ENCODE measurements around the gene FGD3. TPM values are rescaled to one million over a fixed set of nuclear protein-coding genes. Genes with fewer than 3 reads are reported as not detected.

Gene FGD3
- total and polyA plus RNA-seq, 4 donors, result 1.6 to 6.2 (median 3.6) TPM

DNA sequence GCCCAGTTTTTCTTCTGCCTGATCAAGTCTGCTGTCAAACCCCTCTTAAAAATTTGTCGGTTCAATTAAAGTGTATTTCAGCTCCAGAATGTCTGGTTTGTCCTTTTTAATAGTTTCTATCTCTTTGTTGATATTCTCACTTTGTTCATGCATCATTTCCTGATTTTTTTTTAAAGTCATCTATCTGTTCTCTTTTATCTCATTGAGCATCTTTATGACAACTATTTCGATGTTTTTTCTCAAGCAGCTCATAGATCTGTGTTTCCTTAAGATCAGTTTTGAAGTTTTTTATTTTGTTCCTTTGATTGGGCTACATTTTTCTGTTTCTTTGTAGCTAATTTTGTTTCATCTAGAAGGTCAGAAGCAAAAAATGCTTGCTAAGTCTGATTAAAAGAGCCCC is 53.7 kb downstream of the FGD3 start (continued):
- no peak for TF ChIP-seq MAX (IDR thresholded peaks at IDR 0.05)
- TF ChIP-seq HNF4G (IDR thresholded peaks at IDR 0.05), result no peak
- no peak for TF ChIP-seq NR2F2 (IDR thresholded peaks at IDR 0.05)
- TF ChIP-seq SP1 (IDR thresholded peaks at IDR 0.05), result no peak
- TF ChIP-seq FOXA1 (IDR thresholded peaks at IDR 0.05), result no peak

- Histone ChIP-seq H3K36me3 (ENCODE audit: control insufficient read depth in 4 of 4, insufficient read depth in 3 of 4, low read depth in 1 of 4, low read length in 3 of 4) (peaks cover 0 to 2% (median 0%) of the 10 kb centered on the region in 4 donors), H3K4me3 (ENCODE audit: low read depth in 1 of 3, low read length in 3 of 3) (no peak overlapping the region), H3K9me3 (ENCODE audit: control insufficient read depth in 4 of 4, low read length in 3 of 4) (no peaks in the 10 kb centered on the region), H3K9ac (ENCODE audit: low read depth in 1 of 2, low read length in 2 of 2) (no peak overlapping the region), H3K27ac (ENCODE audit: low read depth in 1 of 2, low read length in 2 of 2) (no peak overlapping the region), H3K27me3 (ENCODE audit: control insufficient read depth in 4 of 4, insufficient read depth in 4 of 4, low read length in 3 of 4) (no peaks in the 10 kb centered on the region), H3K4me1 (ENCODE audit: control insufficient read depth in 4 of 4, insufficient read depth in 4 of 4, low read length in 3 of 4) (peaks cover 0 to 7% (median 4%) of the 10 kb centered on the region in 4 donors)
- DNase-seq (ENCODE audit: low spot score), result no peak
- TF ChIP-seq, protein P1, sequence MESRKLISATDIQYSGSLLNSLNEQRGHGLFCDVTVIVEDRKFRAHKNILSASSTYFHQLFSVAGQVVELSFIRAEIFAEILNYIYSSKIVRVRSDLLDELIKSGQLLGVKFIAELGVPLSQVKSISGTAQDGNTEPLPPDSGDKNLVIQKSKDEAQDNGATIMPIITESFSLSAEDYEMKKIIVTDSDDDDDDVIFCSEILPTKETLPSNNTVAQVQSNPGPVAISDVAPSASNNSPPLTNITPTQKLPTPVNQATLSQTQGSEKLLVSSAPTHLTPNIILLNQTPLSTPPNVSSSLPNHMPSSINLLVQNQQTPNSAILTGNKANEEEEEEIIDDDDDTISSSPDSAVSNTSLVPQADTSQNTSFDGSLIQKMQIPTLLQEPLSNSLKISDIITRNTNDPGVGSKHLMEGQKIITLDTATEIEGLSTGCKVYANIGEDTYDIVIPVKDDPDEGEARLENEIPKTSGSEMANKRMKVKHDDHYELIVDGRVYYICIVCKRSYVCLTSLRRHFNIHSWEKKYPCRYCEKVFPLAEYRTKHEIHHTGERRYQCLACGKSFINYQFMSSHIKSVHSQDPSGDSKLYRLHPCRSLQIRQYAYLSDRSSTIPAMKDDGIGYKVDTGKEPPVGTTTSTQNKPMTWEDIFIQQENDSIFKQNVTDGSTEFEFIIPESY (IDR thresholded peaks at IDR 0.05), result no peak
- no peak for TF ChIP-seq TAF1 (conservative IDR thresholded peaks at IDR 0.05)
- no peak for TF ChIP-seq EGR1 (IDR thresholded peaks at IDR 0.05; ENCODE audit: low read depth in 2 of 2)
- no peak for TF ChIP-seq NR2F2 (IDR thresholded peaks at IDR 0.05)
- no peak for TF ChIP-seq GABPA (IDR thresholded peaks at IDR 0.05 in 1 of 2, conservative IDR thresholded peaks at IDR 0.05 in 1 of 2)
- TF ChIP-seq, protein P2, sequence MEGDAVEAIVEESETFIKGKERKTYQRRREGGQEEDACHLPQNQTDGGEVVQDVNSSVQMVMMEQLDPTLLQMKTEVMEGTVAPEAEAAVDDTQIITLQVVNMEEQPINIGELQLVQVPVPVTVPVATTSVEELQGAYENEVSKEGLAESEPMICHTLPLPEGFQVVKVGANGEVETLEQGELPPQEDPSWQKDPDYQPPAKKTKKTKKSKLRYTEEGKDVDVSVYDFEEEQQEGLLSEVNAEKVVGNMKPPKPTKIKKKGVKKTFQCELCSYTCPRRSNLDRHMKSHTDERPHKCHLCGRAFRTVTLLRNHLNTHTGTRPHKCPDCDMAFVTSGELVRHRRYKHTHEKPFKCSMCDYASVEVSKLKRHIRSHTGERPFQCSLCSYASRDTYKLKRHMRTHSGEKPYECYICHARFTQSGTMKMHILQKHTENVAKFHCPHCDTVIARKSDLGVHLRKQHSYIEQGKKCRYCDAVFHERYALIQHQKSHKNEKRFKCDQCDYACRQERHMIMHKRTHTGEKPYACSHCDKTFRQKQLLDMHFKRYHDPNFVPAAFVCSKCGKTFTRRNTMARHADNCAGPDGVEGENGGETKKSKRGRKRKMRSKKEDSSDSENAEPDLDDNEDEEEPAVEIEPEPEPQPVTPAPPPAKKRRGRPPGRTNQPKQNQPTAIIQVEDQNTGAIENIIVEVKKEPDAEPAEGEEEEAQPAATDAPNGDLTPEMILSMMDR (IDR thresholded peaks at IDR 0.05; ENCODE audit: low read depth, low read length, missing input control), result no peak
- no peak for TF ChIP-seq HNF4G (IDR thresholded peaks at IDR 0.05)
- TF ChIP-seq MAX (IDR thresholded peaks at IDR 0.05), result no peak
- no peak for TF ChIP-seq JUND (IDR thresholded peaks at IDR 0.05)
- no peak for TF ChIP-seq RAD21 (IDR thresholded peaks at IDR 0.05)
- TF ChIP-seq SP1 (IDR thresholded peaks at IDR 0.05), result no peak
- TF ChIP-seq ATF3 (IDR thresholded peaks at IDR 0.05), result no peak
- WGBS, result 90% methylated on average over 8 of the region's 8 CpGs
Measured at GRCh38 chr9:93002700-93003099, 55.4 kb downstream of the FGD3 start.

GRCh38 chr9:93003552-93004407 is 56.5 kb downstream of the FGD3 start:
- no peak for TF ChIP-seq FOXA1 (IDR thresholded peaks at IDR 0.05)
- TF ChIP-seq ATF3 (IDR thresholded peaks at IDR 0.05), result no peak
- TF ChIP-seq RAD21 (IDR thresholded peaks at IDR 0.05), result peak; percentile 94 to 98
- TF ChIP-seq GABPA (IDR thresholded peaks at IDR 0.05 in 1 of 2, conservative IDR thresholded peaks at IDR 0.05 in 1 of 2), result no peak
- no peak for TF ChIP-seq HNF4G (IDR thresholded peaks at IDR 0.05)
- TF ChIP-seq SP1 (IDR thresholded peaks at IDR 0.05), result no peak
- TF ChIP-seq JUND (IDR thresholded peaks at IDR 0.05), result no peak
- TF ChIP-seq, protein P2 (IDR thresholded peaks at IDR 0.05; ENCODE audit: low read depth, low read length, missing input control), result peak; percentile 69
- TF ChIP-seq, protein P1 (IDR thresholded peaks at IDR 0.05), result no peak
- TF ChIP-seq TAF1 (conservative IDR thresholded peaks at IDR 0.05), result no peak
- no peak for TF ChIP-seq RXRA (IDR thresholded peaks at IDR 0.05)
- H3K4me3 ChIP-seq (ENCODE audit: low read depth in 1 of 3, low read length in 3 of 3), result peak overlapping the region in 2 of 3 donors; percentile 3 to 28
- H3K4me1 ChIP-seq (ENCODE audit: control insufficient read depth in 4 of 4, insufficient read depth in 4 of 4, low read length in 3 of 4), result peaks cover 0 to 7% (median 4%) of the 10 kb centered on the region in 4 donors
- no peaks in the 10 kb centered on the region for H3K27me3 ChIP-seq (ENCODE audit: control insufficient read depth in 4 of 4, insufficient read depth in 4 of 4, low read length in 3 of 4)
- H3K9me3 ChIP-seq (ENCODE audit: control insufficient read depth in 4 of 4, low read length in 3 of 4), result no peaks in the 10 kb centered on the region
- 35% methylated on average over 28 of the region's 28 CpGs for WGBS
- H3K36me3 ChIP-seq (ENCODE audit: control insufficient read depth in 4 of 4, insufficient read depth in 3 of 4, low read depth in 1 of 4, low read length in 3 of 4), result peaks cover 0 to 2% (median 0%) of the 10 kb centered on the region in 4 donors
- H3K27ac ChIP-seq (ENCODE audit: low read depth in 1 of 2, low read length in 2 of 2), result no peak overlapping the region
- DNase-seq (ENCODE audit: low spot score), result peak; percentile 66
- H3K9ac ChIP-seq (ENCODE audit: low read depth in 1 of 2, low read length in 2 of 2), result no peak overlapping the region

Data from liver (tissue), 9 donors.